OCI-LY1 (cell line): ENCODE results near the gene MAN1A2.

Experiments
- CTCF ChIP-seq: fragments of 200-600 bp; sonication (generic), shearing (Covaris generic); IDR thresholded peaks from 2 replicates; pipeline ENCODE4 v1.5.1; 2017; ENCODE audit warnings: mild to moderate bottlenecking, antibody characterized with exemption, low read length, moderate library complexity, mixed read lengths
- EZH2 ChIP-seq: fragments of 200-600 bp; sonication (generic), shearing (Covaris generic); IDR thresholded peaks from 2 replicates; pipeline ENCODE4 v1.8.0; 2017; ENCODE audit warnings: borderline replicate concordance, mixed run types, mild to moderate bottlenecking, antibody characterized with exemption, low read length, moderate library complexity, mixed read lengths

GRCh38 chr1:117495068-117495467, 127.8 kb downstream of the MAN1A2 start:
- TF ChIP-seq EZH2: no peak
- TF ChIP-seq CTCF: no peak
